Measurements from ENCODE around the gene ZMYND10. TPM values are rescaled to one million over a fixed set of nuclear protein-coding genes. Genes with fewer than 3 reads are reported as not detected.
A peak's percentile ranks its signal among the peaks of the same experiment; 100 is the strongest.

Gene ZMYND10
- total and polyA plus RNA-seq, 9 of the 15 experiments (the other 6 are each of a cell fraction or from before 2014, with no cell fraction given) = 0.20 to 2.8 (median 0.70) TPM

DNA sequence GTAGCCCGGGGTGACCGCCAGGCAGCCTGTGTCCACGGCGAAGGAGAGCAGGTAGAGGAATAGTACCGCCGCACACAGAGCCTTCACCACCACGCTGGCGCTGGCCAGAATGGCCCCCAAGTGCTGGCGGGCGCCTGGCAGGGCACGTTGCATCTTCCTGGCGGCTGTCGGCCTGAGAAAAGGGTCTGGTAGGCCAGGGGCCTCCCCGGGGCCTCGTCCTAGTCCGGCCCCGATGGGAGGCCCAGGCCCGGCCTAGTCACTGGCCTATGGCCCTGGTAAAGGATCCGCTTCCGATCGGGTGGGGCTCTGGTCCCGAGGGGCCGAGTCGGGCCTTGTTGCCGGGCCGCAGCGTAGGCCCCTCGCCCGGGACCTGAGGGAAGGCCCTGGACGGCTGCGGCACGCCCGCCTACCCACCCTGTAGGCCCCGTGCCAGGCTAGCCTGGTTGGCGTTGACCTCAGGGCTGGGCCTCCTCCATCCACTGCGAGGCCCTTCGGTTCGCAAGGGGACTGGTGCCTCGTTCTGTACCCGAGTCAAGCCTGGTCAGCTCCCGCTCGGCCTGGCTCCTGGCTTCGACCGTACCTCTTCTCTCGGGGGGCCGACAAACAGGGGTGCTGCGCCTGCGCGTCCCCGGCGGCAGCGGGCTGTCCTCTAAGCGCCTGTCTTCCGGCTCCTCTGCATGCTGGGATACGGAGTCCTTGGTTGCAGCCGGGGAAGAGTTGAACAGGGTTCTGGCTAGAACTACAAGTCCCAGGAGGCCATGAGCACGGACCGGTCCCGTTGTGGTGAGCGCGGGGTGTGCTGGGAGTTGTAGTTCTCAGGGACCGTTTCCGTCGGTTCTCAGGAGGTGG lies 13.6 kb upstream of the ZMYND10 start, which contains the start of gene TMEM115 (continued):
- TF ChIP-seq, protein P1, sequence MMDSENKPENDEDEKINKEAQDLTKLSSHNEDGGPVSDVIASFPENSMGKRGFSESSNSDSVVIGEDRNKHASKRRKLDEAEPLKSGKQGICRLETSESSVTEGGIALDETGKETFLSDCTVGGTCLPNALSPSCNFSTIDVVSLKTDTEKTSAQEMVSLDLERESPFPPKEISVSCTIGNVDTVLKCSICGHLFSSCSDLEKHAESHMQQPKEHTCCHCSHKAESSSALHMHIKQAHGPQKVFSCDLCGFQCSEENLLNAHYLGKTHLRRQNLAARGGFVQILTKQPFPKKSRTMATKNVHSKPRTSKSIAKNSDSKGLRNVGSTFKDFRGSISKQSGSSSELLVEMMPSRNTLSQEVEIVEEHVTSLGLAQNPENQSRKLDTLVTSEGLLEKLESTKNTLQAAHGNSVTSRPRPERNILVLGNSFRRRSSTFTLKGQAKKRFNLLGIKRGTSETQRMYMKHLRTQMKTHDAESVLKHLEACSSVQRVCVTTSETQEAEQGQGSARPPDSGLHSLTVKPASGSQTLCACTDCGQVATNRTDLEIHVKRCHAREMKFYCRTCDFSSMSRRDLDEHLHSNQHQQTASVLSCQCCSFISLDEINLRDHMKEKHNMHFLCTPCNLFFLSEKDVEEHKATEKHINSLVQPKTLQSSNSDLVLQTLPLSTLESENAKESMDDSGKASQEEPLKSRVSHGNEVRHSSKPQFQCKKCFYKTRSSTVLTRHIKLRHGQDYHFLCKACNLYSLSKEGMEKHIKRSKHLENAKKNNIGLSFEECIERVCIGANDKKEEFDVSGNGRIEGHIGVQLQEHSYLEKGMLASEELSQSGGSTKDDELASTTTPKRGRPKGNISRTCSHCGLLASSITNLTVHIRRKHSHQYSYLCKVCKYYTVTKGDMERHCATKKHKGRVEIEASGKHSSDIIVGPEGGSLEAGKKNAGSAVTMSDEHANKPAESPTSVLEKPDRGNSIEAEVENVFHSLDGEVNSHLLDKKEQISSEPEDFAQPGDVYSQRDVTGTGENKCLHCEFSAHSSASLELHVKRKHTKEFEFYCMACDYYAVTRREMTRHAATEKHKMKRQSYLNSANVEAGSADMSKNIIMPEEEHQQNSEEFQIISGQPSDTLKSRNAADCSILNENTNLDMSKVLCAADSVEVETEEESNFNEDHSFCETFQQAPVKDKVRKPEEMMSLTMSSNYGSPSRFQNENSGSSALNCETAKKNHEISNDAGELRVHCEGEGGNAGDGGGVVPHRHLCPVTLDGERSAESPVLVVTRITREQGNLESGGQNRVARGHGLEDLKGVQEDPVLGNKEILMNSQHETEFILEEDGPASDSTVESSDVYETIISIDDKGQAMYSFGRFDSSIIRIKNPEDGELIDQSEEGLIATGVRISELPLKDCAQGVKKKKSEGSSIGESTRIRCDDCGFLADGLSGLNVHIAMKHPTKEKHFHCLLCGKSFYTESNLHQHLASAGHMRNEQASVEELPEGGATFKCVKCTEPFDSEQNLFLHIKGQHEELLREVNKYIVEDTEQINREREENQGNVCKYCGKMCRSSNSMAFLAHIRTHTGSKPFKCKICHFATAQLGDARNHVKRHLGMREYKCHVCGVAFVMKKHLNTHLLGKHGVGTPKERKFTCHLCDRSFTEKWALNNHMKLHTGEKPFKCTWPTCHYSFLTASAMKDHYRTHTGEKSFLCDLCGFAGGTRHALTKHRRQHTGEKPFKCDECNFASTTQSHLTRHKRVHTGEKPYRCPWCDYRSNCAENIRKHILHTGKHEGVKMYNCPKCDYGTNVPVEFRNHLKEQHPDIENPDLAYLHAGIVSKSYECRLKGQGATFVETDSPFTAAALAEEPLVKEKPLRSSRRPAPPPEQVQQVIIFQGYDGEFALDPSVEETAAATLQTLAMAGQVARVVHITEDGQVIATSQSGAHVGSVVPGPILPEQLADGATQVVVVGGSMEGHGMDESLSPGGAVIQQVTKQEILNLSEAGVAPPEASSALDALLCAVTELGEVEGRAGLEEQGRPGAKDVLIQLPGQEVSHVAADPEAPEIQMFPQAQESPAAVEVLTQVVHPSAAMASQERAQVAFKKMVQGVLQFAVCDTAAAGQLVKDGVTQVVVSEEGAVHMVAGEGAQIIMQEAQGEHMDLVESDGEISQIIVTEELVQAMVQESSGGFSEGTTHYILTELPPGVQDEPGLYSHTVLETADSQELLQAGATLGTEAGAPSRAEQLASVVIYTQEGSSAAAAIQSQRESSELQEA (IDR thresholded peaks at IDR 0.05; ENCODE audit: low read depth) = peak; percentile 46; the same call in 1 of the 2 replicates
- TF ChIP-seq ZNF224 (CRISPR knock-in tag; IDR thresholded peaks at IDR 0.05) = no peak
- TF ChIP-seq TAF1 (IDR thresholded peaks at IDR 0.05; ENCODE audit: control insufficient read depth, extremely low read depth, insufficient read depth, low read length, severe bottlenecking) = no peak
- TF ChIP-seq EWSR1 (IDR thresholded peaks at IDR 0.05; ENCODE audit: borderline replicate concordance, low read depth, partially characterized antibody) = no peak
- no peak for TF ChIP-seq ARID1B (IDR thresholded peaks at IDR 0.05)
- no peak for TF ChIP-seq NBN (IDR thresholded peaks at IDR 0.05; ENCODE audit: low read depth)
- peak; percentile 23; the same call in 1 of the 2 replicates for TF ChIP-seq MTA1 (IDR thresholded peaks at IDR 0.05; ENCODE audit: borderline replicate concordance)
- TF ChIP-seq SIX5 (IDR thresholded peaks at IDR 0.05; ENCODE audit: borderline replicate concordance in 1 of 2, insufficient read depth in 1 of 2, low read depth in 1 of 2, low read length in 2 of 2) = peak; percentile 99
- TF ChIP-seq PTRF (tag; IDR thresholded peaks at IDR 0.05) = no peak
- TF ChIP-seq SREBF2 (CRISPR knock-in tag; IDR thresholded peaks at IDR 0.05) = no peak
- TF ChIP-seq ATF1 (CRISPR knock-in tag; IDR thresholded peaks at IDR 0.05) = no peak
- TF ChIP-seq ATF1 (tag; IDR thresholded peaks at IDR 0.05) = peak; percentile 80; the same call in 1 of the 2 replicates
- no peak for TF ChIP-seq POLR3G (IDR thresholded peaks at IDR 0.05; ENCODE audit: extremely low read depth, insufficient read length, insufficient replicate concordance)
- TF ChIP-seq CXXC5 (CRISPR knock-in tag; IDR thresholded peaks at IDR 0.05) = peak; percentile 76
- no peak for TF ChIP-seq NFYB (IDR thresholded peaks at IDR 0.05; ENCODE audit: extremely low read depth, insufficient read length)
- TF ChIP-seq ZFX (CRISPR knock-in tag; IDR thresholded peaks at IDR 0.05) = peak; percentile 98
- TF ChIP-seq STAG1 (CRISPR knock-in tag; IDR thresholded peaks at IDR 0.05; ENCODE audit: borderline replicate concordance) = no peak
- no peak for TF ChIP-seq ZNF778 (CRISPR knock-in tag; IDR thresholded peaks at IDR 0.05)
- no peak for TF ChIP-seq OTX1 (CRISPR knock-in tag; IDR thresholded peaks at IDR 0.05)
- TF ChIP-seq L3MBTL2 (IDR thresholded peaks at IDR 0.05) = peak; percentile 82
- TF ChIP-seq THRAP3 (IDR thresholded peaks at IDR 0.05; ENCODE audit: borderline replicate concordance) = no peak
- 0 out of 2 replicates have a peak, but pooled peaks have one; percentile 3 for TF ChIP-seq BHLHE40 (IDR thresholded peaks at IDR 0.05; ENCODE audit: low read length)

Data from K562 (cell line).